Activated T-cell treated with anti-CD3 and anti-CD28 coated beads, Interleukin-2, amount 50 U/mL, for 24 hours (primary cell): Measurements from ENCODE around the gene BCAT1.
"Not testable (repeated sequence)": the region's sequence is repeated elsewhere in the genome, so short reads cannot be mapped to it uniquely, and the experiment has no call there.

ENCODE experiments used
- DNase-seq: peaks from one replicate; pipeline ENCODE4 v3.0.0-alpha.2; 2020
- H3K27ac Mint-ChIP-seq: 2 replicates; pipeline ENCODE4 v1.8.0; 2020; ENCODE audit warnings: mild to moderate bottlenecking, mixed read lengths
- H3K27me3 Mint-ChIP-seq: 2 replicates; pipeline ENCODE4 v1.8.0; 2020; ENCODE audit warnings: mixed read lengths
- H3K36me3 Mint-ChIP-seq: 2 replicates; pipeline ENCODE4 v1.8.0; 2020; ENCODE audit warnings: low read depth, mixed read lengths
- H3K4me1 Mint-ChIP-seq: 2 replicates; pipeline ENCODE4 v1.8.0; 2020; ENCODE audit warnings: low read depth, mixed read lengths
- H3K4me3 Mint-ChIP-seq: 2 replicates; pipeline ENCODE4 v1.8.0; 2020; ENCODE audit warnings: mild to moderate bottlenecking, moderate library complexity, mixed read lengths
- H3K9me3 Mint-ChIP-seq: 2 replicates; pipeline ENCODE4 v1.8.0; 2020; ENCODE audit warnings: mixed read lengths

BCAT1 gene

GRCh38 chr12:24853094-24853493 lies 95.8 kb downstream of the BCAT1 start:
- no peak for DNase-seq
- Mint-ChIP-seq H3K27me3 (peaks cover 25% of the 10 kb centered on the region), H3K4me1 (peaks cover 34% of the 10 kb centered on the region), H3K9me3 (peaks cover 2% of the 10 kb centered on the region), H3K4me3 (no peak overlapping the region), H3K36me3 (no peaks in the 10 kb centered on the region), H3K27ac (no peak overlapping the region)

GRCh38 chr12:24852420-24852819 lies 96.5 kb downstream of the BCAT1 start:
- Mint-ChIP-seq H3K27me3 (peaks cover 25% of the 10 kb centered on the region), H3K27ac (no peak overlapping the region), H3K9me3 (no peaks in the 10 kb centered on the region), H3K4me1 (peaks cover 34% of the 10 kb centered on the region), H3K36me3 (no peaks in the 10 kb centered on the region), H3K4me3 (no peak overlapping the region)
- DNase-seq: no peak

- H3K4me3 Mint-ChIP-seq, H3K36me3 Mint-ChIP-seq, DNase-seq, H3K9me3 Mint-ChIP-seq: not testable (repeated sequence)
- Mint-ChIP-seq H3K4me1 (peaks cover 31% of the 10 kb centered on the region), H3K27ac (peak overlapping the region; percentile 24), H3K27me3 (peaks cover 31% of the 10 kb centered on the region)
Measured at GRCh38 chr12:24851883-24852282, 97.0 kb downstream of the BCAT1 start.

- peaks cover 35% of the 10 kb centered on the region for H3K4me1 Mint-ChIP-seq
- DNase-seq: no peak
- no peak overlapping the region for H3K4me3 Mint-ChIP-seq
Measured at GRCh38 chr12:24851341-24851740, 97.6 kb downstream of the BCAT1 start.

GRCh38 chr12:24850496-24850895 lies 98.4 kb downstream of the BCAT1 start:
- H3K27me3 Mint-ChIP-seq: peaks cover 35% of the 10 kb centered on the region
- no peaks in the 10 kb centered on the region for H3K36me3 Mint-ChIP-seq
- no peak overlapping the region for H3K4me3 Mint-ChIP-seq
- H3K4me1 Mint-ChIP-seq: peaks cover 38% of the 10 kb centered on the region
- no peak overlapping the region for H3K27ac Mint-ChIP-seq
- no peaks in the 10 kb centered on the region for H3K9me3 Mint-ChIP-seq
- DNase-seq: no peak

More at GRCh38 chr12:24851341-24851740, 97.6 kb downstream of the BCAT1 start:
- no peak overlapping the region for H3K27ac Mint-ChIP-seq
- no peaks in the 10 kb centered on the region for H3K9me3 Mint-ChIP-seq
- H3K27me3 Mint-ChIP-seq: peaks cover 33% of the 10 kb centered on the region
- H3K36me3 Mint-ChIP-seq: no peaks in the 10 kb centered on the region

- Mint-ChIP-seq H3K4me1 (peaks cover 35% of the 10 kb centered on the region), H3K27ac (no peak overlapping the region), H3K27me3 (peaks cover 35% of the 10 kb centered on the region), H3K36me3 (no peaks in the 10 kb centered on the region), H3K9me3 (no peaks in the 10 kb centered on the region), H3K4me3 (no peak overlapping the region)
- DNase-seq: no peak
Measured at GRCh38 chr12:24848941-24849477, 99.9 kb downstream of the BCAT1 start.

- Mint-ChIP-seq H3K27me3 (peaks cover 35% of the 10 kb centered on the region), H3K36me3 (peaks cover 7% of the 10 kb centered on the region), H3K9me3 (no peaks in the 10 kb centered on the region), H3K27ac (no peak overlapping the region), H3K4me1 (peaks cover 26% of the 10 kb centered on the region), H3K4me3 (no peak overlapping the region)
- DNase-seq: no peak
Measured at GRCh38 chr12:24846689-24847088, 102.2 kb downstream of the BCAT1 start.

- Mint-ChIP-seq H3K4me3 (no peak overlapping the region), H3K4me1 (peaks cover 26% of the 10 kb centered on the region), H3K9me3 (no peaks in the 10 kb centered on the region), H3K27ac (no peak overlapping the region), H3K27me3 (peaks cover 27% of the 10 kb centered on the region), H3K36me3 (peaks cover 14% of the 10 kb centered on the region)
- DNase-seq: no peak
Measured at GRCh38 chr12:24845615-24846014, 103.3 kb downstream of the BCAT1 start.

GRCh38 chr12:24840046-24840800 lies 108.7 kb downstream of the BCAT1 start:
- DNase-seq: no peak
- Mint-ChIP-seq H3K4me3 (peak overlapping the region; percentile 61), H3K27ac (peak overlapping the region; percentile 98)

GRCh38 chr12:24839268-24839791 lies 109.6 kb downstream of the BCAT1 start:
- H3K36me3 Mint-ChIP-seq: peaks cover 30% of the 10 kb centered on the region
- H3K4me1 Mint-ChIP-seq: peaks cover 57% of the 10 kb centered on the region
- H3K27me3 Mint-ChIP-seq: peaks cover 8% of the 10 kb centered on the region
- peaks cover 2% of the 10 kb centered on the region for H3K9me3 Mint-ChIP-seq
- peak; percentile 74 for DNase-seq
- H3K27ac Mint-ChIP-seq: peak overlapping the region; percentile 98
- H3K4me3 Mint-ChIP-seq: peak overlapping the region; percentile 61

More at GRCh38 chr12:24840046-24840800, 108.7 kb downstream of the BCAT1 start:
- Mint-ChIP-seq H3K4me1 (peaks cover 57% of the 10 kb centered on the region), H3K27me3 (peaks cover 8% of the 10 kb centered on the region), H3K36me3 (peaks cover 30% of the 10 kb centered on the region), H3K9me3 (peaks cover 2% of the 10 kb centered on the region)

- Mint-ChIP-seq H3K4me3 (peak overlapping the region; percentile 61), H3K27me3 (peaks cover 8% of the 10 kb centered on the region), H3K36me3 (peaks cover 30% of the 10 kb centered on the region), H3K4me1 (peaks cover 58% of the 10 kb centered on the region), H3K27ac (peak overlapping the region; percentile 98), H3K9me3 (peaks cover 2% of the 10 kb centered on the region)
- no peak for DNase-seq
Measured at GRCh38 chr12:24838531-24838950, 110.4 kb downstream of the BCAT1 start.

GRCh38 chr12:24835377-24835776 lies 113.5 kb downstream of the BCAT1 start:
- DNase-seq: no peak
- Mint-ChIP-seq H3K36me3 (peaks cover 14% of the 10 kb centered on the region), H3K27ac (no peak overlapping the region), H3K27me3 (peaks cover 4% of the 10 kb centered on the region), H3K4me3 (no peak overlapping the region), H3K9me3 (peaks cover 2% of the 10 kb centered on the region), H3K4me1 (peaks cover 41% of the 10 kb centered on the region)

GRCh38 chr12:24833513-24833912 lies 115.4 kb downstream of the BCAT1 start:
- DNase-seq: no peak
- Mint-ChIP-seq H3K4me3 (no peak overlapping the region), H3K9me3 (no peaks in the 10 kb centered on the region), H3K27ac (no peak overlapping the region), H3K36me3 (peaks cover 14% of the 10 kb centered on the region), H3K27me3 (peaks cover 4% of the 10 kb centered on the region), H3K4me1 (peaks cover 25% of the 10 kb centered on the region)

- Mint-ChIP-seq H3K36me3 (peaks cover 15% of the 10 kb centered on the region), H3K27me3 (peaks cover 4% of the 10 kb centered on the region), H3K4me3 (no peak overlapping the region), H3K27ac (peak overlapping the region; percentile 67), H3K4me1 (peaks cover 35% of the 10 kb centered on the region), H3K9me3 (peaks cover 5% of the 10 kb centered on the region)
- no peak for DNase-seq
Measured at GRCh38 chr12:24823808-24824515, 124.9 kb downstream of the BCAT1 start.
